ENCODE measurements around the gene PHPT1. TPM values are rescaled to one million over a fixed set of nuclear protein-coding genes. Genes with fewer than 3 reads are reported as not detected.

Gene PHPT1
- total and polyA plus RNA-seq, 2 of the 13 experiments (the other 11 are each of a cell fraction or from before 2014, with no cell fraction given) = 189 to 192 TPM

DNA sequence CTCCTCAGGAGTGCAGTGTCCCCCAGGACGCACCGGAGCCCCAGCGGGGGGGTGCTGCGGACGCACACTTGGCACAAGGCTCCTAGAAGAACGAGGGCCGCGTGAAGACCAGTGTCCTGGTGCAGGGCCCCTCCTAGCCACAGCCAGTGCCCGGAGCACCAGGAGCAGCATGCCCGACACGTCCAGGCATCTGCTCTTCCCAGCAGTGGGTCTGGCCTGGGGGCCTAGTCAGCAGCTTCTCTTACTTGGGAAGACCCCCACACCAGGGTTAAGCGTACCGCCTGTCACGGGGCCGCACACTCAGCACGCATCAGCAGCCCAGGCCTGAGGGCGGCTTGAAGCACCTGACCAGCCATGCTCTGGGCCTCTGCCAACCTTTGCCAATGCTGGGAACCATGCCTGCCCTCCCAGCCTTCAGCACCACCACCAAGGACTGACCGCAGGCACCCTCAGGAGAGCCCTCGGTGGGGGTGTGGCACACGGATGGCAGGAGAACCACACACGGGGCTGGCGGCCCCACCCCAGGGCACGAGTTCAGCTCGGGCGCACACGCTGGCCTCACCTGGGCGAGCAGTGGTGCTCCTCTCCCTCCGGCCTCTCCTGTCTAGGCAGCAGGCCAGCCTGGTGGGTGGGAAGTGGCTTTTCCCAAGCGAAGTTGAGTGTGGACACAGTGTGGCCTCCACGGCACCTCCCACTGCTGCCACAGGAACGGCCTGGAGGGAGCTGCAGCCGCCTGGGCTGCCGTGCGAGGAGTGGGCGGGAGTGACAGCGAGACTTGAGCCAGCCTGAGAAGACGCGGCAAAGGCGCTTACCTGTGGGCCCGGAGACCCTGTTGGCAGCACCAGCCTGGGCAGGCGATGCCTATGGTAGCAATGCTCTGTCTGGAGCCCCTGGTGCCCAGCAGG is 19.0 kb upstream of the PHPT1 start (continued):
- TF ChIP-seq, protein P1, sequence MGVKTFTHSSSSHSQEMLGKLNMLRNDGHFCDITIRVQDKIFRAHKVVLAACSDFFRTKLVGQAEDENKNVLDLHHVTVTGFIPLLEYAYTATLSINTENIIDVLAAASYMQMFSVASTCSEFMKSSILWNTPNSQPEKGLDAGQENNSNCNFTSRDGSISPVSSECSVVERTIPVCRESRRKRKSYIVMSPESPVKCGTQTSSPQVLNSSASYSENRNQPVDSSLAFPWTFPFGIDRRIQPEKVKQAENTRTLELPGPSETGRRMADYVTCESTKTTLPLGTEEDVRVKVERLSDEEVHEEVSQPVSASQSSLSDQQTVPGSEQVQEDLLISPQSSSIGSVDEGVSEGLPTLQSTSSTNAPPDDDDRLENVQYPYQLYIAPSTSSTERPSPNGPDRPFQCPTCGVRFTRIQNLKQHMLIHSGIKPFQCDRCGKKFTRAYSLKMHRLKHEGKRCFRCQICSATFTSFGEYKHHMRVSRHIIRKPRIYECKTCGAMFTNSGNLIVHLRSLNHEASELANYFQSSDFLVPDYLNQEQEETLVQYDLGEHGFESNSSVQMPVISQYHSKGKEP (CRISPR knock-in tag; IDR thresholded peaks at IDR 0.05) = no peak
- TF ChIP-seq ZNF687 (CRISPR knock-in tag; IDR thresholded peaks at IDR 0.05) (0 out of 2 replicates have a peak, but pooled peaks have one; percentile 2), RBM22 (optimal IDR thresholded peaks at IDR 0.05; ENCODE audit: low read length) (peak; percentile 48), ZBTB42 (CRISPR knock-in tag; IDR thresholded peaks at IDR 0.05) (no peak)

All from HepG2 (cell line).